ENCODE data around the gene SRA1.

The SRA1 gene

DNA sequence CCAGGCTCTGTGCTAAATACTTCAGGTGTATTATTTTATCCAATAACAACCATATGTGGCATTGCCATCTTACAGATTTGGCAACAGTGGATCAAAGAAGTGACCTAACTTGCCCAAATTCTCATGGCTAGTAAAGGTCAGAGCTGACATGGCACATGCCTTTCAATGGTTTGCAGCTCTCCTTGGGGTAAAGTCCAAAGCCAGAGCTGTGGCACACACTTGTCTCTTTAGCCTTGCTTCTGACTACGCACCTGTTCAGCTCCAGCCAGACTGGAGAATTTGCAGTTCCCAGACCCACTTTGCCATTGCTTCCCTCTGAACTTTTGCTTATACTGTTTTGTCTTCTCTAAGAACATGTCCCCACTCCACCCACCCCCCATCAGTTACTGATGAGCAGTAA lies 13.2 kb upstream of the SRA1 start:
- no peak for DNase-seq (ENCODE audit: low read depth)

DNA sequence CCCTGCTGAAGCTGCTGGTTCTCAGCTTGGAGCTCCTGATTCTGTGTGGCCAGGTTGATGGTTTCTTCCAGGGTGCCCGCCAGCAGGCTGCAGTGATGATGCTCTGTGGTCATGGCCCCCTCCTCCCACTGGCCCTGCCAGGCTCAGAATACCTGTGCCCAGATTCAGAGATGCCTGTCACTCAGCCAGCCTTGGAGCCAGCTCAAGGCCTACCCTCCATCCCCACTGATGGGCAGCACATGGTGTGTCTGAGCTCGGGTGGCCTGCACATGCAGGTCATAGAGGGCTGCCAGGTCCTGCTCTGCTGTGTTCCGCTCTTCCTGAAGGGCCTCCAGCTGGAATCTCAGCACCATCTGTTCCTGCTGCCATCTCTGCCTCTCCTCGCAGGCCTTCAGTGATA lies 12.8 kb upstream of the SRA1 start:
- DNase-seq (ENCODE audit: low read depth): no peak

DNA sequence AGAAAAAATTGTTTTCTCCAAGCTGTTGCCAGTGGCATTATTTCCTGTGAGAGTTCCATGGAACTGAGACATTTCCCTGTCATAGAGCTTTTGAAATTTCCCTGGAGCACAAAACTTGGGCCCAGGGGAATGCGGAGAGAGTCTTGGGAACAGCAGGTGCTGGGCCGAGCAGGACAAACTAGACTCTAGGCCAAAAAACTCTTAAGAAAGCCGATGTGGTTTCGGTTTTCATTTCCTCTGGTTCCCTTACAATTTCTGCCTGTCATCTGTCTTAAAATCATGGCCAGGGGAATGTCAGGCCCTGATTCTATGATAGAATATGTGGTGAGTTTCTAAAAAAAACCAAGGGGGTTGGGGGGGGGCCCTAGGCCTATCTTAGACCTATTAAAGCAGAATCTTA lies 11.9 kb upstream of the SRA1 start:
- no peak for DNase-seq (ENCODE audit: low read depth)

DNA sequence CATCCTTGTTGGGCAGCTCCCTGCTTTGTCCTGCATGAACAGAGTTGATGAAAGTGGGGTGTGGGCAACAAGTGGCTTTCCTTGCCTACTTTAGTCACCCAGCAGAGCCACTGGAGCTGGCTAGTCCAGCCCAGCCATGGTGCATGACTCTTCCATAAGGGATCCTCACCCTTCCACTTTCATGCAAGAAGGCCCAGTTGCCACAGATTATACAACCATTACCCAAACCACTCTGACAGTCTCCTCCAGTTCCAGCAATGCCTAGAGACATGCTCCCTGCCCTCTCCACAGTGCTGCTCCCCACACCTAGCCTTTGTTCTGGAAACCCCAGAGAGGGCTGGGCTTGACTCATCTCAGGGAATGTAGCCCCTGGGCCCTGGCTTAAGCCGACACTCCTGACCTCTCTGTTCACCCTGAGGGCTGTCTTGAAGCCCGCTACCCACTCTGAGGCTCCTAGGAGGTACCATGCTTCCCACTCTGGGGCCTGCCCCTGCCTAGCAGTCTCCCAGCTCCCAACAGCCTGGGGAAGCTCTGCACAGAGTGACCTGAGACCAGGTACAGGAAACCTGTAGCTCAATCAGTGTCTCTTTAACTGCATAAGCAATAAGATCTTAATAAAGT lies 11.3 kb upstream of the SRA1 start:
- no peak for DNase-seq (ENCODE audit: low read depth)

DNA sequence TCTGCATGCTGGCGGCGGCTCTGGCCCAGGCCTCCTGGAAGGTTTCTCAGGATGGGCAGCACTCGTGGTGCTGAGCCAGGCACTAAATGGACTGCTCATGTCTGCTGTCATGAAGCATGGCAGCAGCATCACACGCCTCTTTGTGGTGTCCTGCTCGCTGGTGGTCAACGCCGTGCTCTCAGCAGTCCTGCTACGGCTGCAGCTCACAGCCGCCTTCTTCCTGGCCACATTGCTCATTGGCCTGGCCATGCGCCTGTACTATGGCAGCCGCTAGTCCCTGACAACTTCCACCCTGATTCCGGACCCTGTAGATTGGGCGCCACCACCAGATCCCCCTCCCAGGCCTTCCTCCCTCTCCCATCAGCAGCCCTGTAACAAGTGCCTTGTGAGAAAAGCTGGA lies 10.6 kb upstream of the SRA1 start:
- no peak for DNase-seq (ENCODE audit: low read depth)

DNA sequence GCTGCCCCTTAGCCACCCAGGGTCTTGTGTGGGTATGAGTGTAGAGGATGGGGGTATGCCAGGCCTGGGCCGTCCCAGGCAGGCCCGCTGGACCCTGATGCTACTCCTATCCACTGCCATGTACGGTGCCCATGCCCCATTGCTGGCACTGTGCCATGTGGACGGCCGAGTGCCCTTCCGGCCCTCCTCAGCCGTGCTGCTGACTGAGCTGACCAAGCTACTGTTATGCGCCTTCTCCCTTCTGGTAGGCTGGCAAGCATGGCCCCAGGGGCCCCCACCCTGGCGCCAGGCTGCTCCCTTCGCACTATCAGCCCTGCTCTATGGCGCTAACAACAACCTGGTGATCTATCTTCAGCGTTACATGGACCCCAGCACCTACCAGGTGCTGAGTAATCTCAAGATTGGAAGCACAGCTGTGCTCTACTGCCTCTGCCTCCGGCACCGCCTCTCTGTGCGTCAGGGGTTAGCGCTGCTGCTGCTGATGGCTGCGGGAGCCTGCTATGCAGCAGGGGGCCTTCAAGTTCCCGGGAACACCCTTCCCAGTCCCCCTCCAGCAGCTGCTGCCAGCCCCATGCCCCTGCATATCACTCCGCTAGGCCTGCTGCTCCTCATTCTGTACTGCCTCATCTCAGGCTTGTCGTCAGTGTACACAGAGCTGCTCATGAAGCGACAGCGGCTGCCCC lies 10.0 kb upstream of the SRA1 start:
- no peak for DNase-seq (ENCODE audit: low read depth)

DNA sequence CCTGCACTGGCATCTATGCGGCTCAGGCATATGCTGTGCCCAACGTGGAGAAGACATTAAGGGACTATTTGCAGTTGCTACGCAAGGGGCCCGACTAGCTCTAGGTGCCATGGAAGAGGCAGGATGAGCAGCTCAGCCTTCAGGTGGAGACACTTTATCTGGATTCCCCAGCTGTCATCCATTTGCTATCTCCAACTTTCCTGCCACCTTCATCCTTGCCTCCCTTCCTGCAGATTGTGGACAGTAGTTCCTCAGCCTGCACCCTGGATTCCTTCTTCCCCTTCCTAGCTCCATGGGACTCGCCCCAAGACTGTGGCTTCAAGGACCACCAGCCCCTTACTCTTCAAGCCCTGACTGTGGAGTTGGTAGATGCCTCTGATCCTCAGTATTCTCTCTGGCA lies 9.4 kb upstream of the SRA1 start:
- no peak for DNase-seq (ENCODE audit: low read depth)

DNA sequence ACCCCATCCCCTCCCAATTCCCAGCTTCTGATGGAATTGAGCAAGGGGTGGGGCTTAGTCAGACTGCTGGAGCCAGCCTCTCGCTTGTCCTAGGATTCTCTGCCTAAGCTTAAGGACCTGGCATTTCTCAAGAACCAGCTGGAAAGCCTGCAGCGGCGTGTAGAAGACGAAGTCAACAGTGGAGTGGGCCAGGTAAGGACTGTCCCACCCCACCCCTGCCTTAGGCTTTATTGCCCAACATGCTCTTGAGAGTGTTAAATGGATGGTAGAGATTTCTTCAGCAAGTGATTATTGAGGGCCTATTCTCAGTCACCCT lies 8.5 kb upstream of the SRA1 start:
- no peak for DNase-seq (ENCODE audit: low read depth)

DNA sequence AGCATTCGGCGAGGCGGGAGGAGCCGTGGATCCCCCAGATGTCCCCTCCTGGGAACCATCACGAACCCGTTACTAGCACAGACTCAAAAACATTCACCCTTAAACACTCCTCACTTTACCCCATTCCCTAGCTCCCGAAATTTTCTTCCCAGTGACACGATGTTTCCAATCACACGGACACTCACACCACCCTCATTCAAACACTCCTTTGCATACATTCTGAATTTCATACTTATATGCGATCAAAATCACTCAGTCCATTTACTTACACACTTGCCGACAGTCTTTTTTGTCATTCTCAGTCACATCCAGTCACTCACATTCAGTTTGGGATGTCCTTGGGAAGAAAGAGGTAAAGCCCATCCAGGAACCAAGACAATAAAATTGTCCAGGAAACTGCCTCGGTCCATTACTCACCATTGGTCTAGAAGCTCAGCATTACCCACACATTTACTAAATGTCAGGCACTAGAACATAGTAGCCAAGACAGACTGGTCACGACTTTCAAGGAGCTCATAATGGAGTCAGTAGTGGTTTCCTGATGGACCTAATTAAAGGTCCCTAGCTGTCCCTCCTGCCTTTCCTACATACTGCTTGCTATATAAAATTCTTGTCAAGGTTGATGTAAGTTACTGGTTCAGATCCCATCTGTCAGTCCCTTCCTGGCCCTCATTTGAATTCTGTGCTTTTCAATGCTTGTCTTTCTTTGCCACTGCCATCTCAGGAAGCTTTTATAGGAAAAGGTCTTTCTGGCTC lies 7.9 kb upstream of the SRA1 start:
- DNase-seq (ENCODE audit: low read depth): no peak

DNA sequence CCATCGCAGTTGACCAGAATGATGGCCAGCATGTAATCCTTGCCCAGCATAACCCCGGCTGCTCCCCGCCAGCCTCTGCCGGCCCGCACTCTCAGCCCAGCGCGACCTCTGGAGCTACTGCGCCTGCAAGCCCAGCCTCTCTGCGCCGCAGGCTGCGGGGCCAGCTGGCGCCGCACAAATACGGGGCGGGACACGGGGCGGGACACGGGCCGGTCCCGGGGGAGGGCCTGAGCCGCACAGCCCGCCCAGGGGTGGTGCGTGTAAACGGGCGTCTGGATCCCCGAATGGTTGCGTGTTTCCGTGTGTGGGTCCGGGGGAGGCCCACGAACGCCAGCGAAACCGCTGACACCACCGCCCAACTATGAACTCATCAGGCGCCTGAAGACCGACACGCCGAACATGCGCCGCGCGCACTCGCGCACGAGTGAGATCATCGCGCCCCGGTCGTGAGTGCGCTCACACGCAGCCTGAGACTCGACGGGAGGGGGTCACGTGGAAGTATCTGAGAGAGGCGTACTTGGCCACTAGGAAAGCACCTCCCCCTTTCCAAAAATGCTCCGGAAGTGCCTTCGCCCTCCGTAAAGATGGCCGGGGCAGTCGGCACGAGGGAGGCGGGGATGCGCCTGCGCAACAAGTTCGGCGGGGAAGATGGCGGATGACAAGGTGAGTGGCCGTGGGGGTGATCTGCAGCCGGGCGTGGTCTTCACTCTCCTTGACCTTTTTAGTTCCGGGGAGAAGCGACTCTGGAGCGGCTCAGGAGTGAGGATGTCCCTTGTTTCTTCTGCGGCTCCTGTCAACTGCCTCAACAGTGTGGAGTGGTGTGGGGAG lies 7.1 kb upstream of the SRA1 start, which contains the start of the genes APBB3 and SLC35A4:
Gene APBB3 (minus strand): TSS at position 403 of the 828 bp plus-strand sequence. CDS start 353 bp downstream, at position 50.
Gene SLC35A4 (plus strand): TSS at position 633 of the 828 bp plus-strand sequence. CDS start 2,342 bp downstream, outside the sequence.
- peak; percentile 95 for DNase-seq (ENCODE audit: low read depth)

DNA sequence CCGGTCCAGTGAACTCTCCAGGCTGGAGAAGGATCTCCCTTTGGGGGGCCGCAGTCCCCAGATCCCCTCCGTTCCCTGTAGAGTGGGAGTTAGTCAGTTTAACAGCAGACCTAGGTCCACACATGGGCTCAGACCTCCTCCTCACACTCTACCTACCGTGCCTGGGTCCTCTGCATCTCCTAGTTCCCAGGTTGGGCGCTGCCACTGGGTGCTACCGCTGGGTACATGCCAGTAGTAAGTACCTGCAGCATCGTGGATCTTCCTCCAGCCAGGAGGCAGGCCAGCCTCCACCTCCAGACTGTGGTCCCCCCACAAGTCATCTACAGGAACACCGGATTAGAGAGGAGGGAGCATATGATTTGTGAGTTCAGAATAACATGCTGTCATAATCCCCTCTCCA lies 6.3 kb upstream of the SRA1 start:
- DNase-seq (ENCODE audit: low read depth): no peak

DNA sequence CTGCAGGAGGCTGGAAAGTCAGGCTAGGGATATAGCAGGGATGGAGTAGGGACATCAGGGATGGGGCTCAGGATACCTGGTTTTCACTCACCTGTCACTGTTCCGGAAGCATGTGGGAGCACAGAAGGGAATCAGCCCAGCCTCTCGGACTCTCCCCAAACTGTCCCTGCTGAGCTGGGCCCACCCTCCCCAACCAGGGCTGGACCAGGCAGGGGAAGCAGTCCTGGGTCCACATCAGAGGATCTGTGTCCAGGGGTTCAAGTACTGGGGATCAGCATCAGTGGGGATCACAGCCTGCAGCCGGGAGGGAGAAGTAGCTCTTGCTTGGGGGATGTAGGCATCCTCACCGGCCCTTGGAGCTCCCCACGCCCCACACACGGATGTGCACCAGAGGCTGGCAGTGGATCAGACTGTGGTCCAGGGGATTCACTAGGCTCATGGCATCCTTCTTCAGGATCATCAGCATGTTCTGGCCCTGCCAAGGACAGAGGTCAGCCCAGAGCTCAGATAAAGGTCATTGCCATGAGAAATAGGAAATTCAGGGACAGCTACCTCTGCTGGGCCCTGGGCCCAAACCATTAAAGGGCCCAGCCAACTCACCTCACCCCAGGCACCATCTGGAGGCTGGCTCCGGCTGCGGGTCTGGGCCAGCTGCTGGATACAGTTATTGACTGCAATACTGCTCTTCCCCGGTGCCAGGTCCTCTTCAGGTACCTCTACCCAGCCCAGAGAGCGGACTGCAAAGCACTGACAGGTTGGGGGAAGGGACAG lies 4.7 kb upstream of the SRA1 start:
- DNase-seq (ENCODE audit: low read depth): no peak

DNA sequence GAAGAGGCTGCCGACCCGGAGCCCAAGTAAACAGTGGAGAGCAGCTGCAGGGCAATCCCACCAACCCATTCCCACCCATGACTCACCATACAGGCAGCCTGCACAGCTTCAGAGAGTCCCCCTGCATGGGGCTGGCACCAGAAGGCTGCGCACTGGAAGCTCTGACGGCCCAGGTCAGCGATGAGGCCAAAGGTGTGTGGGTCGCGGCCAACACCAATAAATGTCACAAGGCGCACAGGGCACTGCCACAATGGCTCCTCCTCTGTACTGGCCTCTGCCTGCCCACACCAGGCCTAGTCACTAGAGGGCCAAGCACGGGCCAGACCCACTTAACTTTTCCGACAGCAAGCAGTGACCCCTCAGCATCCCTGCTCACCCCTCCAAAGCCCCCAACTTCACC lies 3.0 kb upstream of the SRA1 start:
- DNase-seq (ENCODE audit: low read depth): no peak

DNA sequence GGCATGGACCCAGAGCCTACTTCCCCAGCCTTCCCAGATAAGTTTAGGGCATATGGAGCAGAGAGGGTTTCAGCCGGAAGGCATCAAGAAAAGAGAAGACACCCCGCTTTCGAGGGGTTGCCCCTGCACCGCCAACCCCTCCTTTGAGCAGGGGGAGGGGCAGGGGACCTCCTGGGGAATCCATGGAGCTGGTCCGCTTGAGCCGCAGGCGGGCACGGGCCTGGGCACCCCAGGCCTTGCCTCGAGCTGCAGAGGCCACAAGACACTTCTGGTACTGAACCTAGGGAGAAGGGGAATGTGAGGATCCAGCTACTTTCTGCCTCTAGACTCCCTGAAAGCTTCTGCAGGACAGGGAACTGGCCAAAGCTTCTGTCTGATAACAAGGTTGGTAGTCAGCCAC lies 1.3 kb upstream of the SRA1 start:
- DNase-seq (ENCODE audit: low read depth): no peak

DNA sequence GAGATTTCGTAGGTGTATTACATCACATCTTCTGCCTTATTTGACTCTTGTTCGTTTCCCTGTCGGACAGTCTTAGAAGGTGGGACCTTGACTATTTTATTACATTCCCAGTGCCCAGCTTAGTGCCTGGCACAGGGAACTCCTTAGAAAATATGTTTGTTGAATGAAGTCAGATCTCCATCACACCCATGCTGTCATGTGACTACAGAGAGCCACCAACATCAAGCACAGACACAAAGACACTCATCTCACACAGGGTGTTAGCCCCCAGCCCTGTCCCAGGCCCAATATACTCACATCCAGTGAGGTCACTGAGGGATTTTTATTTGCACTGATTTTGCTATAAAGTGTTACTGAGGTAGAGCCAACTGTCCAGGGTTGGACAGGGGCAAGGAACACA lies 692 bp upstream of the SRA1 start:
- no peak for DNase-seq (ENCODE audit: low read depth)

DNA sequence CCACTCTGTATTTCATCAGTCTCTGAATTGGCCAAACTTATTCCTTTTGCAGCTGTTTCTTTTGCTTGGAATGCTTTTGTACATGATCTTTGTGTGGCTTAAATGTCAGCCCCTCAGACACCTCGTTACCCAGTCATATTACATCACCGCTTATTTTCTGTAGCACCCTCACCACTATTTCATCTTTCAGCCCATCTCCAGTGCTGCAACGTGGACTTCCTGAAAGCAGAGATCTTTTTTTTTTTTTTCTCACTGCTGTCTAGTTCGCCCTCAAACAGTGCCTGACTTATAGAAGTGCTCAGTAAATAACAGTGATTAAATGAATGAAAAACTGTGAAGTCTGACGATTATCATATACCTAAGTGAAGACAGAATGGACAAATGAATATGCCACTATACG lies 835 bp downstream of the SRA1 start:
- no peak for DNase-seq (ENCODE audit: low read depth)

DNA sequence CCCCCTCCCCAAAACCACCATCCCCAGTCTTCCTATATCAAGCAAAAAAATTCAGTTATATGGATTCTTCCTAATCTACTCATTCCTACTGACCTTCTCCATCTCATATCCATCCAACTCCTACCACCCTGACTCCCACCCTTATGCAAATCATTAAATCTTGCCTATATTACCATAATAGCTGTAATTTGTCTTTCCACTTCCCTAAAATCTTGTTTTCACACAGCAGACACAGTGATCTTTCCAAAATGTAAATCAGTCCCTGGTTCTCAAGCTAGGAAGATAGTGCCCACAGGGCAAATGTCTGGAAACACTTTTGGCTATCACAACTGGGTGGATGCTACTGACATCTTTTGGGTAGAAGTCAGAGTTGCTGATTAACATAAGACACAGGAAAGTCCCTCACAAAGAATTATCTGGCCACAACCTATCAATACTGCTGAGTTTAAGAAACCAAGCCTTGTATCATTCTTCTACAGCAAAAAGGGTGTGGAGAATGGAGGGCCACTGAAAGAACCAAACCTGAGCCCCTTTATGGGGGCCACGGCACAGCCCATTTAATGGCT lies 1.4 kb downstream of the SRA1 start:
- DNase-seq (ENCODE audit: low read depth): no peak

DNA sequence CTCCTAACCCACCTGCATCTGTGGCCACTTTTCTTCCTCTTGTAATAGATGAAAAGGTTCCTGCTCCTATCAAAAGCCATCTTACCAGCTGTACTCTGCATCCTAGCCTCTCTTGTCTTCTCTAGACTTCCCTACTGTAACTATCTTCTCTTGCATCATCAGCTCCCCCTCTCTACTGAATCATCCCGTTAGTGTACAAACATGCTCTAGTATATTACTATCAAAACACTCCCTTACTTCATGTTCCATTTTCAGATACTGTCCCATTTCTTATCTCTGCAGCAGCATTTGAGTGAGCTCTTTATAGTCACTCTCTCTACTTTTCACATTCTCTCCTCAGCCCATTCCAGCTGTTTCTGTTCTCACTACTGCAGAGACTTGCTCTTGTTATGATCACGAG lies 2.8 kb downstream of the SRA1 start:
- DNase-seq (ENCODE audit: low read depth): no peak

DNA sequence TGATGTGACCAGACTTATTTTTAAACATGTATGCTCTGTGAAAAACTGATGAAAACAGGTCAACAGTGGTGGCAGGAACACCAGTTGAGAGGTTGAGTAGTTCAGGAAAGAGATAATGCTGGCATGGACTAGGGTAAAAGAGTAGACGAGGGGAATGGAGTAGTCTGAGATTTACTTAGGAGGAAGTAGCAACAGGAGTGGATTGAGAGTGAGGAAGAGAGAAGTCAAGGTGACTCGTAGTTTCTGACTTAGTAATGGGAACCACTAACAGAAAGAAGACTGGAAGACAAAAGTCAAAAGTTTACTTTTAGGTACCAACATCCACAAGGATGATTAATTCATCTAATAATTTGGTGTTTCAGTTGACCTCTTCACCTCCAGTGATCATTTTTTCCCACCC lies 3.6 kb downstream of the SRA1 start:
- DNase-seq (ENCODE audit: low read depth): no peak

DNA sequence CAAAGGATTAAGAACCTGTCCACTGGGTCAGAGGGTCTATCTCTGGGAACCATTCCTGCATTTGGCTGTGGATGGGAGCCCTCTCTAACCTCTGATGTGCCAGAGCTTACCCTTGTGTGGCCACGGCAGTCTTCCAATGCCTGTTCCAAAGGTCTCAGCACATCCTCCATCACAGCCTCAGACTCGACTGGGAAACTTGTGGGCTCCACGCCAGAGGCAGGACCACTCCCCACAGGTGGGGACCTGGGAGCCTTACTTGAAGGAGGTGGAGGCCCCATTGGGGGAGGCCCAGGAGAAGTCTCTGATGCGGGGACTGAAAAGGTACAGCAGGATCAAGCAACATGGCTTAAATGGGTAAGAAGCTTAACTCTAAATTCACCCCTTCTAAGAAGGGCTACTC lies 5.4 kb downstream of the SRA1 start:
- DNase-seq (ENCODE audit: low read depth): no peak
